Suppressor macrophage (primary cell): ENCODE results near the gene GFER.
"Not testable (repeated sequence)": the region's sequence is repeated elsewhere in the genome, so short reads cannot be mapped to it uniquely, and the experiment has no call there.

Source experiments
- DNase-seq, 4 experiments: peaks; one replicate each; pipeline ENCODE4 v3.0.0-alpha.2; 2020 to 2022

GFER gene

GRCh38 chr16:1957434-1958142 is 26.4 kb upstream of the GFER start:
- DNase-seq = not testable (repeated sequence)

GRCh38 chr16:1958143-1958491 is 25.9 kb upstream of the GFER start:
- not testable (repeated sequence) for DNase-seq

- no peak for DNase-seq
These were observed 25.2 kb upstream of the GFER start for GRCh38 chr16:1958715-1959268.

GRCh38 chr16:1959269-1960039 is 24.5 kb upstream of the GFER start, which contains the start of gene NDUFB10:
Gene NDUFB10 (plus strand): TSS chr16:1959538. CDS start chr16:1959625, 87 bp downstream.
- DNase-seq = peak; percentile 95 to 99 (median 96)

- peak in 2 of 4 experiments; percentile 10 to 30 for DNase-seq
These were observed 23.0 kb upstream of the GFER start for GRCh38 chr16:1960665-1961630.

GRCh38 chr16:1961651-1962067 is 22.3 kb upstream of the GFER start:
- DNase-seq = no peak

GRCh38 chr16:1962161-1963153 is 21.5 kb upstream of the GFER start:
- DNase-seq = not testable (repeated sequence)

- DNase-seq = peak; percentile 33 to 76 (median 64)
These were observed 20.0 kb upstream of the GFER start for GRCh38 chr16:1963806-1964505.

- DNase-seq = peak; percentile 100
These were observed 19.2 kb upstream of the GFER start, which contains the start of gene RPS2 for GRCh38 chr16:1964506-1965395. Gene RPS2 (minus strand): TSS chr16:1964826. CDS start chr16:1964625, 201 bp downstream.

- peak in 3 of 4 experiments; percentile 15 to 43 (median 40) for DNase-seq
These were observed 18.5 kb upstream of the GFER start for GRCh38 chr16:1965396-1966001.

GRCh38 chr16:1966460-1966859 is 17.5 kb upstream of the GFER start, which contains the start of gene RNF151:
Gene RNF151 (plus strand): TSS chr16:1966856. CDS start chr16:1966882, 26 bp downstream.
- no peak for DNase-seq

- no peak for DNase-seq
These were observed 15.6 kb upstream of the GFER start for GRCh38 chr16:1968146-1968953.

- peak; percentile 97 to 98 (median 98) for DNase-seq
These were observed 12.1 kb upstream of the GFER start, which contains the start of gene TBL3 for GRCh38 chr16:1971796-1972489. Gene TBL3 (plus strand): TSS chr16:1972053. CDS start chr16:1972165, 112 bp downstream.

GRCh38 chr16:1972490-1972877 is 11.5 kb upstream of the GFER start:
- peak in 2 of 4 experiments; percentile 22 to 39 for DNase-seq

GRCh38 chr16:1973461-1974156 is 10.4 kb upstream of the GFER start:
- no peak for DNase-seq
